Liver (tissue), 9 donors: ENCODE results near the gene SLC9A1. TPM values are rescaled to one million over a fixed set of nuclear protein-coding genes. Genes with fewer than 3 reads are reported as not detected.

Source experiments
- DNase-seq: peaks from one replicate; pipeline ENCODE4 v3.0.0-alpha.2; 2017; ENCODE audit warnings: low spot score
- H3K27ac ChIP-seq, 2 donors: one replicate each; pipeline ENCODE4 v1.7.0; 2013; ENCODE audit warnings: inconsistent platforms in 2 of 2, low read length in 2 of 2, control low read depth in 1 of 2, low read depth in 1 of 2, mild to moderate bottlenecking in 1 of 2
- H3K27me3 ChIP-seq, 4 donors: one replicate each; pipeline versions ENCODE4 v1.6.1 to v1.7.0; 2013; ENCODE audit warnings: low read length in 3 of 4, inconsistent platforms in 1 of 4, mild to moderate bottlenecking in 1 of 4, moderate library complexity in 1 of 4; ENCODE audit not compliant: control insufficient read depth in 4 of 4, insufficient read depth in 4 of 4
- H3K36me3 ChIP-seq, 4 donors: one replicate each; pipeline versions ENCODE4 v1.6.1 to v1.7.0; 2013; ENCODE audit warnings: low read length in 3 of 4, mild to moderate bottlenecking in 3 of 4, low read depth in 1 of 4, moderate library complexity in 1 of 4; ENCODE audit not compliant: control insufficient read depth in 4 of 4, insufficient read depth in 3 of 4
- H3K4me1 ChIP-seq, 4 donors: one replicate each; pipeline versions ENCODE4 v1.6.1 to v1.7.0; 2013; ENCODE audit warnings: low read length in 3 of 4, mild to moderate bottlenecking in 3 of 4, moderate library complexity in 1 of 4; ENCODE audit not compliant: control insufficient read depth in 4 of 4, insufficient read depth in 4 of 4
- H3K4me3 ChIP-seq, 3 donors: one replicate each; pipeline versions ENCODE4 v1.6.1 to v1.7.0; 2013; ENCODE audit warnings: low read length in 3 of 3, control low read depth in 1 of 3, low read depth in 1 of 3, mild to moderate bottlenecking in 1 of 3
- H3K9ac ChIP-seq, 2 donors: one replicate each; pipeline ENCODE4 v1.7.0; 2013; ENCODE audit warnings: low read length in 2 of 2, mild to moderate bottlenecking in 2 of 2, moderate library complexity in 2 of 2, control low read depth in 1 of 2, low read depth in 1 of 2
- H3K9me3 ChIP-seq, 4 donors: one replicate each; pipeline versions ENCODE4 v1.6.1 to v1.7.0; 2013; ENCODE audit warnings: low read length in 3 of 4; ENCODE audit not compliant: control insufficient read depth in 4 of 4
- ATF3 ChIP-seq: IDR thresholded peaks from 2 replicates; pipeline ENCODE4 v1.6.1; 2016; ENCODE audit warnings: antibody characterized with exemption
- CTCF ChIP-seq: fragments of 150-350 bp; IDR thresholded peaks from 2 replicates; pipeline ENCODE4 v1.5.1; 2017; ENCODE audit warnings: improper control_type of control experiment, low read depth, low read length; ENCODE audit not compliant: missing input control
- EGR1 ChIP-seq, 2 donors: IDR thresholded peaks; 2 replicates each; pipeline ENCODE4 v1.6.1; 2016 to 2018; ENCODE audit warnings: antibody characterized with exemption in 2 of 2, low read depth in 2 of 2
- FOXA2 ChIP-seq: IDR thresholded peaks from 2 replicates; pipeline ENCODE4 v1.6.1; 2016; ENCODE audit warnings: antibody characterized with exemption
- HNF4A ChIP-seq, 2 donors: conservative IDR thresholded peaks; 2 replicates each; pipeline ENCODE4 v1.6.1; 2016; ENCODE audit warnings: antibody characterized with exemption in 2 of 2, mild to moderate bottlenecking in 2 of 2
- HNF4G ChIP-seq: IDR thresholded peaks from 2 replicates; pipeline ENCODE4 v1.6.1; 2016; ENCODE audit warnings: antibody characterized with exemption
- JUND ChIP-seq, 2 donors: IDR thresholded peaks; 2 replicates each; pipeline ENCODE4 v1.6.1; 2016; ENCODE audit warnings: antibody characterized with exemption in 2 of 2
- MAX ChIP-seq: IDR thresholded peaks from 2 replicates; pipeline ENCODE4 v1.6.1; 2016; ENCODE audit warnings: antibody characterized with exemption
- NR2F2 ChIP-seq: IDR thresholded peaks from 2 replicates; pipeline ENCODE4 v1.6.1; 2016; ENCODE audit warnings: antibody characterized with exemption
- RAD21 ChIP-seq, 2 donors: IDR thresholded peaks; 2 replicates each; pipeline ENCODE4 v1.6.1; 2016; ENCODE audit warnings: antibody characterized with exemption in 2 of 2, mild to moderate bottlenecking in 2 of 2
- SP1 ChIP-seq: IDR thresholded peaks from 2 replicates; pipeline ENCODE4 v1.6.1; 2018; ENCODE audit warnings: antibody characterized with exemption, mild to moderate bottlenecking
- TAF1 ChIP-seq: conservative IDR thresholded peaks from 2 replicates; pipeline ENCODE4 v1.6.1; 2016; ENCODE audit warnings: antibody characterized with exemption, mild to moderate bottlenecking
- YY1 ChIP-seq: IDR thresholded peaks from 2 replicates; pipeline ENCODE4 v1.6.1; 2016; ENCODE audit warnings: antibody characterized with exemption, mild to moderate bottlenecking
- ZBTB33 ChIP-seq: IDR thresholded peaks from 2 replicates; pipeline ENCODE4 v1.6.1; 2016; ENCODE audit warnings: antibody characterized with exemption
- WGBS: extraction: QIAGEN DNeasy Blood & Tissue Kit; methylation state at CpG from one replicate; pipeline ENCODE4 v1.1.7; 2013; 5-methylcytosine and 5-hydroxymethylcytosine counted together
- polyA plus RNA-seq, 2 donors: library from polyadenylated mRNA; stranded (reverse) in 1 of 2; unstranded in 1 of 2; fragments of 200-250 nt in 1 of 2; fragments of >200 nt in 1 of 2; fragmentation: Nextera tagmentation in 1 of 2; extraction: Ambion mirVana in 1 of 2; gene quantifications; one replicate each; pipeline versions ENCODE4 v1.2.1 to v1.2.3, GENCODE V29; 2013 to 2015
- total RNA-seq, 2 donors: library from RNA; depleted of rRNA; stranded (reverse); fragments of >200 nt; gene quantifications; one replicate each; pipeline ENCODE4 v1.2.3, GENCODE V29; 2014
- donor health status: healthy.
- donor health status: healthy.
- donor health status: healthy.
- donor health status: healthy.
- donor health status: healthy.

SLC9A1 gene
- total and polyA plus RNA-seq, 4 donors, result 1.3 to 3.2 (median 1.5) TPM

- no peaks in the 10 kb centered on the region for H3K9me3 ChIP-seq
- no peak for TF ChIP-seq MAX
- no peak for TF ChIP-seq EGR1 (IDR thresholded peaks at IDR 0.05; ENCODE audit: low read depth in 2 of 2)
- TF ChIP-seq YY1, result no peak
- no peak for TF ChIP-seq FOXA2
- no peak for TF ChIP-seq HNF4A (conservative IDR thresholded peaks at IDR 0.05)
- no peak for TF ChIP-seq RAD21 (IDR thresholded peaks at IDR 0.05)
- TF ChIP-seq NR2F2, result no peak
- TF ChIP-seq TAF1, result no peak
- no peak for TF ChIP-seq JUND (IDR thresholded peaks at IDR 0.05)
- no peak for TF ChIP-seq SP1
- H3K9ac ChIP-seq, result no peak overlapping the region
- H3K36me3 ChIP-seq, result no peaks in the 10 kb centered on the region
- H3K27ac ChIP-seq, result no peak overlapping the region
- H3K4me1 ChIP-seq, result peaks cover 5 to 32% (median 24%) of the 10 kb centered on the region in 4 donors
- no peak for DNase-seq
- no peak overlapping the region for H3K4me3 ChIP-seq
- 65% methylated on average over 7 of the region's 7 CpGs for whole genome bisulfite sequencing
- no peaks in the 10 kb centered on the region for H3K27me3 ChIP-seq
Observed at GRCh38 chr1:27152004-27152828, 2.7 kb downstream of the SLC9A1 start.

DNA sequence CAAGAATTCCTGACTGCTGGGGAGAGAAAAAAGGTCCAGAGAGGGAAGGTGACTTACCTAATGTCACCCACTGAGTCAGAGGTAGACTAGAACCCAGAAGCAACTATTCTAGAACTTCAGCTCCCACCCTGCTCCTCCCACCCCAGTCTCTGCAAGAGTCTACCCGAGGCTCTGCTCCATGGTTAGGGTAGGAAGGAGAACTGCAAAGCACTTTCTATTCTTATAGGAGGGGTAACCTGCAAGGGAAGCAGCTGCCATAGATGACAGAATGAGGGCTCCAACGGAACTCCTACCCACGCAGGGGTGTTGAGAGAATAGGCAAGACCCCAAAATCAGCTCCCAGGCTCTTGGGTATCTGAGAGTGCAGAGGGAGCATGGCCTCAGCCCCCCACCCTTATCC is 4.3 kb downstream of the SLC9A1 start:
- Histone ChIP-seq H3K9me3 (no peaks in the 10 kb centered on the region), H3K27ac (no peak overlapping the region), H3K4me1 (peaks cover 5 to 32% (median 24%) of the 10 kb centered on the region in 4 donors), H3K9ac (no peak overlapping the region), H3K27me3 (no peaks in the 10 kb centered on the region), H3K36me3 (no peaks in the 10 kb centered on the region), H3K4me3 (no peak overlapping the region)
- DNase-seq, result no peak
- no peak for TF ChIP-seq ATF3
- no peak for TF ChIP-seq HNF4G
- no peak for TF ChIP-seq NR2F2
- TF ChIP-seq HNF4A (conservative IDR thresholded peaks at IDR 0.05), result no peak
- TF ChIP-seq EGR1 (IDR thresholded peaks at IDR 0.05; ENCODE audit: low read depth in 2 of 2), result no peak
- TF ChIP-seq CTCF, result no peak
- TF ChIP-seq ZBTB33, result no peak
- TF ChIP-seq SP1, result no peak
- WGBS, result 94% methylated on average over 3 of the region's 3 CpGs
